DND-41 (cell line): Measurements from ENCODE around the gene ARHGAP28.

Source experiments
- ATAC-seq: fragments of 200-7000 bp; cut with Tn5 transposase; 3 replicates; pipeline ENCODE4 v1.9.1; 2021; ENCODE audit warnings: low read depth; ENCODE audit not compliant: insufficient read depth
- DNase-seq: peaks from one replicate; pipeline ENCODE4 v3.0.0-alpha.2; 2020
- H2AFZ ChIP-seq: 2 replicates; pipeline ENCODE4 v1.6.0; 2012; ENCODE audit warnings: low read depth, low read length
- H3K27ac ChIP-seq: 2 replicates; pipeline ENCODE4 v1.5.1; 2012; ENCODE audit warnings: low read length, inconsistent platforms
- H3K27me3 ChIP-seq: fragments of 200-600 bp; sonication (generic); 2 replicates; pipeline ENCODE4 v1.6.0; 2012; ENCODE audit warnings: low read length, mild to moderate bottlenecking, inconsistent platforms; ENCODE audit not compliant: insufficient read depth, poor library complexity
- H3K36me3 ChIP-seq: 2 replicates; pipeline ENCODE4 v1.5.1; 2012; ENCODE audit warnings: low read length, inconsistent platforms; ENCODE audit not compliant: insufficient read depth
- H3K4me1 ChIP-seq: 2 replicates; pipeline ENCODE4 v1.5.1; 2012; ENCODE audit warnings: mild to moderate bottlenecking, low read length; ENCODE audit not compliant: insufficient read depth
- H3K4me2 ChIP-seq: 2 replicates; pipeline ENCODE4 v1.6.0; 2012; ENCODE audit warnings: mild to moderate bottlenecking, moderate library complexity, low read length, inconsistent platforms; ENCODE audit not compliant: insufficient read depth
- H3K4me3 ChIP-seq, 2 experiments: fragments of 200-600 bp in 1 of 2; shearing (Covaris generic) in 1 of 2; 2 replicates each; pipeline ENCODE4 v1.5.1; 2012 to 2016; ENCODE audit warnings: inconsistent platforms in 2 of 2, low read length in 2 of 2, mild to moderate bottlenecking in 2 of 2, low read depth in 1 of 2, moderate library complexity in 1 of 2
- H3K79me2 ChIP-seq: 2 replicates; pipeline ENCODE4 v1.6.0; 2012; ENCODE audit warnings: low read length, inconsistent platforms; ENCODE audit not compliant: insufficient read depth
- H3K9ac ChIP-seq: 2 replicates; pipeline ENCODE4 v1.6.0; 2012; ENCODE audit warnings: low read depth, mild to moderate bottlenecking, inconsistent platforms, low read length, moderate library complexity
- H3K9me3 ChIP-seq: 2 replicates; pipeline ENCODE4 v1.5.1; 2012; ENCODE audit warnings: low read length, moderate library complexity, mild to moderate bottlenecking, inconsistent platforms; ENCODE audit not compliant: insufficient read depth, severe bottlenecking
- H4K20me1 ChIP-seq: 2 replicates; pipeline ENCODE4 v1.6.0; 2012; ENCODE audit warnings: low read length; ENCODE audit not compliant: insufficient read depth
- CTCF ChIP-seq: IDR thresholded peaks from 2 replicates; pipeline ENCODE4 v1.5.1; 2012; ENCODE audit warnings: borderline replicate concordance, low read length, moderate library complexity, mild to moderate bottlenecking; ENCODE audit not compliant: poor library complexity, severe bottlenecking; ENCODE audit errors: extremely low read depth
- EZH2 ChIP-seq: IDR thresholded peaks from 3 replicates; pipeline ENCODE4 v1.6.1; 2012; ENCODE audit warnings: borderline replicate concordance, low read depth, mild to moderate bottlenecking, moderate library complexity, low read length, inconsistent platforms; ENCODE audit not compliant: severe bottlenecking

ARHGAP28 gene

DNA sequence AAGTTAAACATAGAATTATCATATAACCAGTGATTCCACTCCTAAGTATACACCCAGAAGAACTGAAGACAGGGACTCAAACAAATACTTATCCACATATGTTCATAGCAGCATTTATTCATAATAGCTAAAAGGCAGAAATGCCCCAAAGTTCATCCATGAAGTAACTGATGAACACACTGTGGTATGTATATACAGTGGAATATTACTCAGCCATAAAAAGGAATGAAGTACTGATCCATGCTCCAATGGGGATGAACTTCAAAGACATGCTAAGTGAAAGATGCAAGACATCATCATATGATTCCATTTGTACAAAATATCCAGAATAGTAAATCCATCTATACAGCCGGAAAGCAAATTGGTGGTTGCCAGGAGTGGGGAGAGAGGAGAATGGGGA, 230.6 kb downstream of the ARHGAP28 start:
- DNase-seq (no peak), ATAC-seq (no peak)
- H3K27me3 ChIP-seq: no peaks in the 10 kb centered on the region
- H3K79me2 ChIP-seq: no peaks in the 10 kb centered on the region
- no peak overlapping the region for H2AFZ ChIP-seq
- H3K27ac ChIP-seq: no peak overlapping the region
- H3K4me3 ChIP-seq: no peak overlapping the region
- no peaks in the 10 kb centered on the region for H3K9me3 ChIP-seq
- no peaks in the 10 kb centered on the region for H4K20me1 ChIP-seq
- H3K4me1 ChIP-seq: no peaks in the 10 kb centered on the region
- H3K36me3 ChIP-seq: no peaks in the 10 kb centered on the region
- no peak overlapping the region for H3K9ac ChIP-seq
- no peak overlapping the region for H3K4me2 ChIP-seq
- TF ChIP-seq CTCF (no peak), EZH2 (no peak)

DNA sequence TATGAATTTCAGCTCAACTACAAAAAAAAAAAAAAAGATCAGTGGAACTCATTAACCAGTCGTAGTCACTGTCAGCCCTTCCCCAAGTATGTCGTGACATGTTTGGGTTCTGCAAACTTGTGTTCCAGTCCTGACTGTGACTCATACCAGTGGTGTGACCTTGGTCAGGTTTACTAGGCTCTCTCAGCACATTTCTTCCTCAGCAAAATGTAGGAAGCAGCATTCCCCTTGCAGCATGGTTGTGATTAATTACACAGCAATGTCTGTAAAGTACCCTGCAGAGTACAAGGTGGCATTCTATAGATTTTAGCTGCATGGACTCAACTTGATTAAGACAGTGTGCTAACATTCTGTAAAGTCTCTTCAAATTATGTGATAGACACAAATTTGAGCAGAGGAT, 231.1 kb downstream of the ARHGAP28 start:
- ATAC-seq (no peak), DNase-seq (no peak)
- no peak for TF ChIP-seq CTCF
- no peak for TF ChIP-seq EZH2
- Histone ChIP-seq H3K9ac (no peak overlapping the region), H3K79me2 (no peaks in the 10 kb centered on the region), H4K20me1 (no peaks in the 10 kb centered on the region), H3K4me2 (no peak overlapping the region), H3K4me1 (no peaks in the 10 kb centered on the region), H3K9me3 (no peaks in the 10 kb centered on the region), H3K27ac (no peak overlapping the region), H3K36me3 (no peaks in the 10 kb centered on the region), H2AFZ (no peak overlapping the region), H3K27me3 (no peaks in the 10 kb centered on the region), H3K4me3 (no peak overlapping the region)

- no peaks in the 10 kb centered on the region for H3K27me3 ChIP-seq
- ATAC-seq (no peak), DNase-seq (no peak)
- H3K9me3 ChIP-seq: no peaks in the 10 kb centered on the region
- H4K20me1 ChIP-seq: no peaks in the 10 kb centered on the region
- H3K36me3 ChIP-seq: no peaks in the 10 kb centered on the region
- no peak overlapping the region for H3K9ac ChIP-seq
- no peak overlapping the region for H3K27ac ChIP-seq
- no peaks in the 10 kb centered on the region for H3K79me2 ChIP-seq
- H3K4me2 ChIP-seq: no peak overlapping the region
- no peak overlapping the region for H3K4me3 ChIP-seq
- no peak overlapping the region for H2AFZ ChIP-seq
- TF ChIP-seq EZH2 (no peak), CTCF (no peak)
- no peaks in the 10 kb centered on the region for H3K4me1 ChIP-seq
Observed at GRCh38 chr18:6961331-6961730, 231.8 kb downstream of the ARHGAP28 start.
